Epithelial cell of esophagus (primary cell): ENCODE measurements around the gene NFATC2.

Experiments used
- DNase-seq: peaks from one replicate; pipeline ENCODE4 v3.0.0; 2010; ENCODE audit warnings: low read depth
- H3K4me3 ChIP-seq: 2 replicates; pipeline ENCODE4 v1.5.1; 2011; ENCODE audit warnings: mild to moderate bottlenecking, low read length, control low read depth
- TF ChIP-seq, protein P1 (sequence below): IDR thresholded peaks from 2 replicates; pipeline ENCODE4 v1.5.1; 2011; ENCODE audit warnings: low read depth, mild to moderate bottlenecking, low read length, control low read depth, inconsistent platforms; ENCODE audit not compliant: insufficient read depth; ENCODE audit errors: missing control alignments

Gene NFATC2

DNA sequence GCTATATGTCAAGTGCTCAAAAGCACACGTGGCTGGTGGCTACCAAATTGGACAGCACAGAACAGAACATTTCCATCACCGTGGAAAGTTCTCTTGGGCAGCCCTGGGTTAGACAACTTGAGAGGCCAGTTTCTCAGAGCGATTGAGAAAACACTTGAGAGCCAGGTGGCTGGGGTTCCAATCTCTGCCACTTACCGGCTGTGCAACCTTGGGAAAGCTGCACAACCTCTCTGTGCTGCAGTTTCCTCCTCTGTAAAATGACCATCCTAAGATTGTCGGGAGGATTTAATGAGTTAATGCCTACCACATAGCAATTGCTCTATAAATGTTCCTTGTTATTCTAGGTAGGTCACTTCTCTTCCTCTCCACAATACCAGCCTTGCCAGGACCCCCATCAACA is 25.1 kb upstream of the NFATC2 start:
- TF ChIP-seq, protein P1, sequence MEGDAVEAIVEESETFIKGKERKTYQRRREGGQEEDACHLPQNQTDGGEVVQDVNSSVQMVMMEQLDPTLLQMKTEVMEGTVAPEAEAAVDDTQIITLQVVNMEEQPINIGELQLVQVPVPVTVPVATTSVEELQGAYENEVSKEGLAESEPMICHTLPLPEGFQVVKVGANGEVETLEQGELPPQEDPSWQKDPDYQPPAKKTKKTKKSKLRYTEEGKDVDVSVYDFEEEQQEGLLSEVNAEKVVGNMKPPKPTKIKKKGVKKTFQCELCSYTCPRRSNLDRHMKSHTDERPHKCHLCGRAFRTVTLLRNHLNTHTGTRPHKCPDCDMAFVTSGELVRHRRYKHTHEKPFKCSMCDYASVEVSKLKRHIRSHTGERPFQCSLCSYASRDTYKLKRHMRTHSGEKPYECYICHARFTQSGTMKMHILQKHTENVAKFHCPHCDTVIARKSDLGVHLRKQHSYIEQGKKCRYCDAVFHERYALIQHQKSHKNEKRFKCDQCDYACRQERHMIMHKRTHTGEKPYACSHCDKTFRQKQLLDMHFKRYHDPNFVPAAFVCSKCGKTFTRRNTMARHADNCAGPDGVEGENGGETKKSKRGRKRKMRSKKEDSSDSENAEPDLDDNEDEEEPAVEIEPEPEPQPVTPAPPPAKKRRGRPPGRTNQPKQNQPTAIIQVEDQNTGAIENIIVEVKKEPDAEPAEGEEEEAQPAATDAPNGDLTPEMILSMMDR = no peak
- DNase-seq = no peak
- H3K4me3 ChIP-seq = no peak overlapping the region

DNA sequence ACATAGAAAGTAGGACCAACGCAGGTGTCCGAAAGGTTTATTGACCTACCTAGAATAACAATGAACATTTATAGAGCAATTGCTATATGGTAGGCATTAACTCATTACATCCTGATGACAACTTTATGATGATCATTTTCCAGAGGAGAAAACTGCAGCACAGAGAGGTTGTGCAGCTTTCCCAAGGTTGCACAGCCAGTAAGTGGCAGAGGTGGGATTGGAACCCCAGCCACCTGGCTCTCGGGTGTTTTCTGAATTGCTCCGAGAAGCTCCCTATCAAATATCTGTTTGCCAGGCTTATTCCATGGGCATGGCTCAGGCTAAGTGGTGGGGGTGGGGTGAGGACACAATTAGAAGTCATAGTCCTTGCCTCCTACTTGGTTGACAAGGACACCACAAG is 24.1 kb upstream of the NFATC2 start:
- TF ChIP-seq, protein P1 = no peak
- no peak overlapping the region for H3K4me3 ChIP-seq
- no peak for DNase-seq

DNA sequence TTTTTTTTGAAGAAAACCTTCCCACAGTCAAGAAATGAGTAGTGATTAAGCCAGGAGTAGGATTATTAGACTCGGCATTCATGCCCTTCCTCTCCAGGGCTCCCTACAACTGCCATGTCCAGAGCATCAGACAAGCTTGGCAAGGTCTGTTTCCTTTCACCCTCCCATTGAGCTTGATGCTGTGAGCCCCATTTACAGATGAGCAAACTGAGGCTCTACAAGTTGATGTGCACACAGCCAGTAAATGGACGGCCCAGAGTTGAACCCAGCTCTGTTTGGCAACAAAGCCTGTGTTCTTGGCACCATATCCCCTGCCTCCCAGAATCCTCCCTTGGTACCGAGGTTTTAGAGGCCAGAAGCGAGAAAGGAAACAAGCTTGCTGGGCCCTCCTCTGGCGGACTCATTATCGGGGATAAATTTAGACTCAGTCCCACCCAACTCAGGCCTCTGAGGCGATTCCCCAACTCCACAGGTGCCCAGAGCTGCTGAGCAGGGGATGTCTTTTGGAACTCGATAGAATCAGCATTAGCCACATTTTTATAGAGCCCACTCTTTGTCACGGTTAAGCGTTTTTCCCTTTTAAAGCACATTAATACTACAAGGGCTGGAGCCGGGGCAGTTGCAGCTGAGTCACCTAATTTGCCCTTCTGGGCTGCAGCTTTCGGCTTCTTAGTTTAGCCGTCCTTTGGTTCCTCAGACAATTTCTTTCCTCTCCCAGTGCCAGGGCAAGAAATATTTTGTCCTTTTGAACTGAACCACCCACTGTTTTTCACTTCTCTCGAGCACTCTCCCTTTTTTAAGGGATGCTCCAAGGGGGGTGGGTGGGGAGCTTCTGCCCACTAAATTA is 23.0 kb upstream of the NFATC2 start:
- TF ChIP-seq, protein P1 = no peak
- no peak overlapping the region for H3K4me3 ChIP-seq

GRCh38 chr20:51563486-51564332 is 21.2 kb upstream of the NFATC2 start:
- H3K4me3 ChIP-seq = no peak overlapping the region
- DNase-seq = peak; percentile 54
- TF ChIP-seq, protein P1 = no peak

More for the DNA sequence above, 23.0 kb upstream of the NFATC2 start:
- no peak for DNase-seq

DNA sequence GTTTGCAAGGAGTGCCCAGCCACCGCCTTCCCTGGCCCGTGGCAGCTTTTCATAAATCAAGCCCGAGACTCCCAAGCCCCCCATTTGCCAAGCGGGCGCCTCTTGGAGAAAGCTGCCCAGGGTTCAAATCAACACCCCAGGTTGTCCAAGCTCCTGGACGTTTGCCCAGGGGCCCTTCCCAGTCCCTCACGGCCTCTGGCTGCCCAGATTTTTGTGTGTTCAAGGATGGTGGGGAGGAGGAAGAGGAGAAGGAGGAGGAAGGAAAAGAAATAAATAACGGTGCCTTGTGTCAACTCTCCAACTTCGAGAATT is 20.6 kb upstream of the NFATC2 start:
- TF ChIP-seq, protein P1 = no peak
- no peak for DNase-seq
- no peak overlapping the region for H3K4me3 ChIP-seq

DNA sequence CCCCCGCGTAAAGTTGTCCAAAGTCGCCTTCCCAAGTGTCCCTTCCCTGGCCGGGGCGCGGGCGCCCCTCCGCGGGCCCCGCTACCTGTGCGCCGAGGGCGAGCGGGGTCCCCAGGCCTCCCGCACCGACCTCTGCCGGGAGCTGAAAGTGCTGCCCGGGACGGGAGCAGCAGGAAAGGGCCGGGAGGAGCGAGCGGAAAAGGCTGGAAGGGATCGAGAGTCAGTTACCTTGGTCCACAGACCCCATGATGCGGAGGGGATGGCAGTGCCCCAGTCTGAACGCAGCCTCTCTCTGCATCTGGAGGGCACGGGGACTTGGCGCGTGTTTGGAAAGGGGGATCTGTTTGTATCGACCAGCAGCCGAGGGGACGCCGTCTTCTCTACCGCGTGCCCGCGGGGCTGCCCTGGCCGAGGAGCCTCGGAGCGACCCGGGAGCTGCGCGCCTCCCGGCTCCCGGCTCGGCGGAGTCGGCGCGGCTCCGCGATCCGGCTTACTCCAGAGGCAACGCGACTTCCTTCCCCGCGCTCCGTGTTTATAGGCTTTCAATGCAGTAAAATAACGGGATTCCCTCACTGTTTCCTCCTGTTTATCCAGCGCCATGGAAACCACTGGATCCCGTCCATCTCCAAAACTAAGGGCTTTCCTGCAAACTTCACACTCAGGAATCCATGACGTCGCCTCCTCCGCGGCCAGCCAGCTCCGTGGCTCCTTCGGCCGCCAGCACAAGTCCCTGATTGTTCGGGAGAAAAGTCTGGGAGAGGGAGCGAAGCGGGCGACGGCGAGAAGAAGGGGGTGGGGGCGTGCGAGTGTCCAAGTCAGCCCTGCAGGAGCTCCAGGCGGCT is 20.0 kb upstream of the NFATC2 start:
- TF ChIP-seq, protein P1 = no peak
- DNase-seq = peak; percentile 53
- no peak overlapping the region for H3K4me3 ChIP-seq
